HEK293T (cell line): ENCODE data around the gene TRDMT1.

ENCODE experiments used
- CTCF ChIA-PET: fragments of 350-600 bp; formaldehyde crosslinking; extraction: SDS; loops from one replicate; lab custom pipeline; 2021; ENCODE audit warnings: antibody characterized with exemption, inconsistent platforms; lab: Yijun Ruan, JAX
- POLR2A ChIA-PET: fragments of 350-600 bp; formaldehyde crosslinking; extraction: SDS; loops from one replicate; lab custom pipeline; 2020; ENCODE audit warnings: antibody characterized with exemption, inconsistent platforms; lab: Yijun Ruan, JAX
- DNase-seq: peaks from one replicate; pipeline ENCODE4 v3.0.0; 2012; ENCODE audit warnings: mixed read lengths; ENCODE audit errors: extremely low spot score
- ARNT ChIP-seq: fragments of 450-650 bp; IDR thresholded peaks from 2 replicates; pipeline ENCODE4 v1.6.1; 2017; ENCODE audit warnings: mild to moderate bottlenecking
- BHLHE40 ChIP-seq: fragments of 450-650 bp; IDR thresholded peaks from 2 replicates; pipeline ENCODE4 v1.6.1; 2016; ENCODE audit warnings: mild to moderate bottlenecking, moderate library complexity, borderline replicate concordance
- CTBP1 ChIP-seq: fragments of 450-650 bp; IDR thresholded peaks from 2 replicates; pipeline ENCODE4 v1.6.1; 2016; ENCODE audit warnings: borderline replicate concordance
- ELF4 ChIP-seq: fragments of 450-650 bp; IDR thresholded peaks from 2 replicates; pipeline ENCODE4 v1.6.1; 2017; ENCODE audit warnings: antibody characterized with exemption
- FOXA1 ChIP-seq: fragments of 450-650 bp; IDR thresholded peaks from 2 replicates; pipeline ENCODE4 v1.6.1; 2016; ENCODE audit warnings: mild to moderate bottlenecking
- FOXK2 ChIP-seq: fragments of 450-650 bp; IDR thresholded peaks from 2 replicates; pipeline ENCODE4 v1.6.1; 2016; ENCODE audit warnings: mild to moderate bottlenecking
- FOXM1 ChIP-seq: fragments of 450-650 bp; IDR thresholded peaks from 2 replicates; pipeline ENCODE4 v1.6.1; 2017; ENCODE audit warnings: mild to moderate bottlenecking, borderline replicate concordance
- HDGF ChIP-seq: fragments of 450-650 bp; IDR thresholded peaks from 2 replicates; pipeline ENCODE4 v1.6.1; 2017; ENCODE audit warnings: antibody characterized with exemption, borderline replicate concordance
- L3MBTL2 ChIP-seq: fragments of 450-650 bp; conservative IDR thresholded peaks from 2 replicates; pipeline ENCODE4 v1.6.1; 2016; ENCODE audit warnings: mild to moderate bottlenecking
- LEF1 ChIP-seq: fragments of 450-650 bp; IDR thresholded peaks from 2 replicates; pipeline ENCODE4 v1.6.1; 2017; ENCODE audit warnings: mild to moderate bottlenecking, borderline replicate concordance
- NFRKB ChIP-seq: fragments of 450-650 bp; IDR thresholded peaks from 2 replicates; pipeline ENCODE4 v1.6.1; 2016; ENCODE audit warnings: mild to moderate bottlenecking, moderate library complexity
- PKNOX1 ChIP-seq: fragments of 450-650 bp; IDR thresholded peaks from 2 replicates; pipeline ENCODE4 v1.6.1; 2016
- SP1 ChIP-seq: fragments of 450-650 bp; IDR thresholded peaks from 2 replicates; pipeline ENCODE4 v1.6.1; 2017
- SUZ12 ChIP-seq: fragments of 450-650 bp; IDR thresholded peaks from 2 replicates; pipeline ENCODE4 v1.6.1; 2016; ENCODE audit warnings: mild to moderate bottlenecking
- TARDBP ChIP-seq: fragments of 450-650 bp; IDR thresholded peaks from 2 replicates; pipeline ENCODE4 v1.6.1; 2016
- ZNF384 ChIP-seq: fragments of 450-650 bp; IDR thresholded peaks from 2 replicates; pipeline ENCODE4 v1.6.1; 2016

Gene TRDMT1

DNA sequence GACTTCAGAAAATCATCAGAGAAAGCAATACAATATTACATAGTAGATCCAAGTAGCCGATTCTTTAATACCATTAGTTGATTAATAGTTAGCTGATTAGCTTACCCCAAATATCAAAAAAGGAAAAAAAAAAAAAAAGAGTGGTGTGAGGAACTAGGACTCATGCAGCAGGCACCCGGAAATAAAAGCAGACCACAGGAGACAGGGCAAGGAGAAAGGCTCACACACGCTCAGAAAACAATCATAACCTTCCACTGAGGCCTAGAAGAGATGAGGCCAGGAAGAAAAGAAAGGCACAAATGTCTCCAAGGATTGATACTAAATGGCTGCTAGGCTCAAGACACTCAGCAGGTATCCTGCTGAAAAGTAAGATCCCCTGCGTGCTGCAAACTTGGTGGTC is 25.9 kb downstream of the TRDMT1 start:
- ChIA-PET CTCF (no interaction called here), POLR2A (no interaction called here)
- no peak for DNase-seq
- TF ChIP-seq TARDBP (no peak), ARNT (no peak), HDGF (no peak), FOXA1 (no peak), L3MBTL2 (no peak), SP1 (no peak), FOXM1 (no peak), BHLHE40 (no peak), SUZ12 (no peak), LEF1 (no peak), FOXK2 (no peak), ELF4 (no peak)

- DNase-seq: no peak
- POLR2A ChIA-PET: no interaction called here
- CTCF ChIA-PET: no interaction called here
- TF ChIP-seq ZNF384 (no peak), SP1 (no peak), L3MBTL2 (no peak), HDGF (no peak), NFRKB (no peak), LEF1 (no peak), ELF4 (no peak), FOXM1 (no peak), CTBP1 (no peak), FOXK2 (no peak), BHLHE40 (no peak), FOXA1 (no peak), PKNOX1 (no peak), TARDBP (no peak), ARNT (no peak), SUZ12 (no peak)
Observed at GRCh38 chr10:17174626-17175025, 26.8 kb downstream of the TRDMT1 start.

GRCh38 chr10:17171141-17171641 is 30.3 kb downstream of the TRDMT1 start:
- CTCF ChIA-PET: interaction anchor here (0.6 kb wide), 1 partner anchor 42 kb away, joined by 3 read pairs; no protein-coding TSS in a partner anchor
- POLR2A ChIA-PET: interaction anchor here (1.2 kb wide), 1 partner anchor 30 kb away, joined by 3 read pairs; the partner anchor contains the start of gene TRDMT1
- no peak for DNase-seq
- no peak for TF ChIP-seq PKNOX1
- TF ChIP-seq CTBP1: no peak
- no peak for TF ChIP-seq BHLHE40
- no peak for TF ChIP-seq FOXA1
- TF ChIP-seq ELF4: no peak
- TF ChIP-seq SUZ12: no peak
- TF ChIP-seq SP1: no peak
- no peak for TF ChIP-seq NFRKB
- no peak for TF ChIP-seq ARNT
- TF ChIP-seq HDGF: no peak
- TF ChIP-seq FOXM1: no peak
- TF ChIP-seq FOXK2: no peak
- TF ChIP-seq ZNF384: no peak
- TF ChIP-seq TARDBP: no peak
- TF ChIP-seq L3MBTL2: no peak
- no peak for TF ChIP-seq LEF1

- POLR2A ChIA-PET: no interaction called here
- CTCF ChIA-PET: no interaction called here
- no peak for DNase-seq
- TF ChIP-seq FOXM1 (no peak), ZNF384 (no peak), LEF1 (no peak), NFRKB (no peak), L3MBTL2 (no peak), TARDBP (no peak), ARNT (no peak), CTBP1 (no peak), SP1 (no peak), FOXA1 (no peak), HDGF (no peak), BHLHE40 (no peak), PKNOX1 (no peak), FOXK2 (no peak)
Observed at GRCh38 chr10:17169803-17170202, 31.7 kb downstream of the TRDMT1 start.

GRCh38 chr10:17166699-17167098 is 34.8 kb downstream of the TRDMT1 start:
- ChIA-PET CTCF (interaction anchor here (0.6 kb wide), 1 partner anchor 331 kb away, joined by 10 read pairs; no protein-coding TSS in a partner anchor), POLR2A (no interaction called here)
- DNase-seq: no peak
- no peak for TF ChIP-seq ARNT
- no peak for TF ChIP-seq L3MBTL2
- no peak for TF ChIP-seq HDGF
- no peak for TF ChIP-seq NFRKB
- TF ChIP-seq SP1: no peak
- TF ChIP-seq FOXK2: no peak
- TF ChIP-seq ZNF384: no peak
- TF ChIP-seq LEF1: no peak
- TF ChIP-seq ELF4: no peak
- no peak for TF ChIP-seq PKNOX1
- TF ChIP-seq CTBP1: no peak
- no peak for TF ChIP-seq SUZ12
